T-cell (primary cell): Measurements from ENCODE around the gene PDE7B. TPM values are rescaled to one million over a fixed set of nuclear protein-coding genes. Genes with fewer than 3 reads are reported as not detected.

Experiments used
- ATAC-seq, 4 experiments: fragments of 200-7000 bp in 3 of 4; fragments of 150-1000 bp in 1 of 4; cut with Tn5 transposase; replicated peaks in 1 of 4; 1 replicate in 3 of 4; 2 replicates in 1 of 4; pipeline ENCODE4 v1.10.0; 2021; ENCODE audit warnings: moderate library complexity in 3 of 4, mild to moderate bottlenecking in 2 of 4, moderate number of reproducible peaks in 1 of 4
- CTCF ChIA-PET, 2 donors: fragments of 300-600 bp; sonication (Branson Sonifier 250); formaldehyde crosslinking; loops; one replicate each; lab custom pipeline; 2022; ENCODE audit warnings: antibody characterized with exemption in 2 of 2; lab: Charles Lee
- POLR2A ChIA-PET, 2 donors: fragments of 300-600 bp; sonication (Branson Sonifier 250); formaldehyde crosslinking; loops; one replicate each; lab custom pipeline; 2022; ENCODE audit warnings: antibody characterized with exemption in 2 of 2; lab: Charles Lee
- DNase-seq, 35 experiments: peaks; one replicate each; pipeline versions ENCODE4 v3.0.0 to v3.0.0-alpha.2; 2013 to 2023
- H3K27ac ChIP-seq: one replicate; pipeline ENCODE4 v1.5.1; 2013; ENCODE audit warnings: low read length
- H3K27me3 ChIP-seq, 2 experiments: replicated peaks in 1 of 2; 1 replicate in 1 of 2; 2 replicates in 1 of 2; pipeline versions ENCODE4 v1.6.1 to v1.7.0; 2013; ENCODE audit warnings: low read length in 1 of 2, mixed read lengths in 1 of 2; ENCODE audit not compliant: control insufficient read depth in 2 of 2, insufficient read depth in 2 of 2; ENCODE audit errors: extremely low read depth in 1 of 2
- H3K36me3 ChIP-seq, 2 donors: 1 replicate in 1 of 2; 2 replicates in 1 of 2; pipeline versions ENCODE4 v1.6.1 to v1.7.0; 2013; ENCODE audit warnings: low read length in 1 of 2; ENCODE audit not compliant: control insufficient read depth in 2 of 2, insufficient read depth in 1 of 2; ENCODE audit errors: extremely low read depth in 1 of 2
- H3K4me1 ChIP-seq, 2 experiments: 1 replicate in 1 of 2; 2 replicates in 1 of 2; pipeline versions ENCODE4 v1.6.1 to v1.7.0; 2013; ENCODE audit warnings: low read length in 2 of 2, mixed read lengths in 1 of 2; ENCODE audit not compliant: insufficient read depth in 2 of 2, control insufficient read depth in 1 of 2; ENCODE audit errors: extremely low read depth in 1 of 2
- H3K4me3 ChIP-seq, 2 donors: 1 replicate in 1 of 2; 2 replicates in 1 of 2; pipeline versions ENCODE4 v1.5.1 to v1.7.0; 2013; ENCODE audit warnings: mild to moderate bottlenecking in 2 of 2, low read length in 1 of 2, moderate library complexity in 1 of 2; ENCODE audit not compliant: control insufficient read depth in 1 of 2; ENCODE audit errors: extremely low read depth in 1 of 2
- H3K9me3 ChIP-seq: 2 replicates; pipeline ENCODE4 v1.7.0; 2013
- H3K27ac Mint-ChIP-seq, 2 donors: one replicate each; pipeline ENCODE4 v1.8.0; 2020 to 2021; ENCODE audit warnings: mild to moderate bottlenecking in 2 of 2, mixed read lengths in 2 of 2
- H3K27me3 Mint-ChIP-seq, 2 donors: one replicate each; pipeline ENCODE4 v1.8.0; 2021 to 2022; ENCODE audit warnings: mixed read lengths in 2 of 2
- H3K36me3 Mint-ChIP-seq: one replicate; pipeline ENCODE4 v1.8.0; 2021; ENCODE audit warnings: mixed read lengths
- H3K4me1 Mint-ChIP-seq, 3 donors: one replicate each; pipeline ENCODE4 v1.8.0; 2020 to 2022; ENCODE audit warnings: mixed read lengths in 3 of 3, mild to moderate bottlenecking in 1 of 3
- H3K4me3 Mint-ChIP-seq, 3 donors: one replicate each; pipeline ENCODE4 v1.8.0; 2020 to 2022; ENCODE audit warnings: mild to moderate bottlenecking in 3 of 3, mixed read lengths in 3 of 3, moderate library complexity in 3 of 3
- H3K9me3 Mint-ChIP-seq, 3 donors: one replicate each; pipeline ENCODE4 v1.8.0; 2020 to 2022; ENCODE audit warnings: mixed read lengths in 3 of 3
- WGBS: methylation state at CpG from one replicate; pipeline ENCODE4 v1.1.5; 2013; ENCODE audit warnings: missing lambda C conversion rate; ENCODE audit not compliant: insufficient coverage; 5-methylcytosine and 5-hydroxymethylcytosine counted together
- total RNA-seq, 35 experiments: library from RNA in 6 of 35; stranded (reverse) in 6 of 35; fragments of 120-200 nt in 1 of 35; gene quantifications; one replicate each; pipeline versions ENCODE4 v1.2.1 to v1.2.4 and lab custom pipeline; 2013 to 2026

Gene PDE7B
- total RNA-seq, 5 donors from 2014 or later (not counting 1 experiment from before 2014, with no cell fraction given) = 0.35 to 1.5 (median 0.69) TPM

DNA sequence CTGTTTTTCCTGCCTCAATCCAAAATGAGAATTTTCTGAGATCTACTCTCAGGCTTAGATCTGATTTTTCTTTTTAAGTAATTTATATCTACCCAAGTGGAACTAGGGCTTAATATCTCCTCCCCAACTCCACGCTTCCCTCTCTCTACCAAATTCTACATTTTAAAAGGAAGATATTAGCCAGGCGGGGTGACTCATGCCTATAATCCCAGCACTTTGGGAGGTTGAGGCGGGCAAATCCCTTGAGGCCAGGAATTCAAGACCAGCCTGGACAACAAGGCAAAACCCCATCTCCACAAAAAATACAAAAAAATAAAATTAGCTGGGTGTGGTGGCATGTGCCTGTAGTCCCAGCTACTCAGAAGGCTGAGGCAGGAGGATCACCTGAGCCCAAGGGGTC is 337.6 kb downstream of the PDE7B start:
- POLR2A ChIA-PET = no interaction called here
- DNase-seq (no peak), ATAC-seq (no peak)
- Mint-ChIP-seq H3K4me1 (no peaks in the 10 kb centered on the region), H3K36me3 (no peaks in the 10 kb centered on the region), H3K27ac (no peak overlapping the region), H3K4me3 (no peak overlapping the region), H3K27me3 (peaks cover 0 to 6% of the 10 kb centered on the region in 2 donors), H3K9me3 (no peaks in the 10 kb centered on the region)
- CTCF ChIA-PET = no interaction called here
- H3K4me1 ChIP-seq = no peaks in the 10 kb centered on the region
- H3K9me3 ChIP-seq = no peaks in the 10 kb centered on the region
- H3K4me3 ChIP-seq = no peak overlapping the region
- H3K36me3 ChIP-seq = peaks cover 0 to 8% of the 10 kb centered on the region in 2 donors
- no peak overlapping the region for H3K27ac ChIP-seq
- peaks cover 0 to 9% of the 10 kb centered on the region in 2 experiments for H3K27me3 ChIP-seq
- WGBS = 86% methylated on average over 1 of the region's 3 CpGs

DNA sequence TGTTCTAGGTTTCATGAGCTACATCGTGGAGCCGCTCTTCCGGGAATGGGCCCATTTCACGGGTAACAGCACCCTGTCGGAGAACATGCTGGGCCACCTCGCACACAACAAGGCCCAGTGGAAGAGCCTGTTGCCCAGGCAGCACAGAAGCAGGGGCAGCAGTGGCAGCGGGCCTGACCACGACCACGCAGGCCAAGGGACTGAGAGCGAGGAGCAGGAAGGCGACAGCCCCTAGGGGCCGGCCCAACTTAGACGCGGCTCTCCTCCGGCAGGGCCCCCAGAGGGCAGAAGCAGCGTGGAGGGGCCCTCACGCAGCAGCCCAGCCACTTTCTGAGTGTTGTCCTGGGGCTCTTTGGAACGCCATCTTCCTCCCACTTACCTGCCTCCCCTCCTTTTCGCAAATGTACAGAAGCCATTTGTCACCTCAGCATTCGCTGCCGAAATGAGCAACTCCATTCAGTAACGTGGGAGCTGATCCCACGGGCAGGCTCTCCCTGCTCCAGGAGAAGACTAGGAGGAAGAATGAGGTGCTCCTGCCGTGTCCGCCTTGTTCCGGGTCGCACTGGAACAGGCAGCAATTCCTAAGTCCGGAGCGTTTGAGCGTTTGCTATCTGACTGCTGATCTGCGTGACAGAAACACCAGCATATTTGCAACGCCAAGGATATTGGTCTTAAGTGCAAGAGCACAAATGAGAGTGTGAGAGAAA is 340.3 kb downstream of the PDE7B start:
- H3K9me3 Mint-ChIP-seq = no peaks in the 10 kb centered on the region
- DNase-seq (no peak), ATAC-seq (no peak)
- Histone ChIP-seq H3K27ac (no peak overlapping the region), H3K4me3 (no peak overlapping the region), H3K36me3 (peaks cover 0 to 8% of the 10 kb centered on the region in 2 donors), H3K4me1 (no peaks in the 10 kb centered on the region), H3K9me3 (no peaks in the 10 kb centered on the region), H3K27me3 (peaks cover 0 to 13% of the 10 kb centered on the region in 2 experiments)
- ChIA-PET CTCF (no interaction called here), POLR2A (no interaction called here)
- peaks cover 0 to 6% of the 10 kb centered on the region in 2 donors for H3K27me3 Mint-ChIP-seq
- WGBS = 92% methylated on average over 23 of the region's 32 CpGs
- H3K27ac Mint-ChIP-seq = no peak overlapping the region
- no peaks in the 10 kb centered on the region for H3K36me3 Mint-ChIP-seq
- no peaks in the 10 kb centered on the region for H3K4me1 Mint-ChIP-seq
- H3K4me3 Mint-ChIP-seq = no peak overlapping the region

DNA sequence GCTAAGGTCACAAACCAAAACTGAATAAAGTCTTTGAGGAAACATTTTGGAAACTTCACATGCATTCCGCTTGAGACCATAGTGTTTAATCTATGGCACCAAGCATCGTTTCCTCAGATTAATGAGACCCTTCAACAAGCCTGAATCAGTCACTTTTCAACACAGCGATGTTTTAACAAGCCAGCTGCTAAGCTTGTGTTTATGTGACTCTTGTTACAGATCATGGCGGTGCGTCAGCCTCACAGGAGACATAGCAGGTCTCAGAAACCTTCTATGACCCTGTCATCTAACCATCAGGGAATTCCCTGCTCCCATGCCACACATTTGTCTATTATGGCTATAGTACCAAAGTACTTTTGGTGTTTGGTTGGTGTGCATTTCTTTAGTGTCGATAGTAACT is 341.4 kb downstream of the PDE7B start:
- Mint-ChIP-seq H3K9me3 (no peaks in the 10 kb centered on the region), H3K36me3 (no peaks in the 10 kb centered on the region), H3K27ac (no peak overlapping the region), H3K4me3 (no peak overlapping the region), H3K4me1 (no peaks in the 10 kb centered on the region), H3K27me3 (peaks cover 0 to 6% of the 10 kb centered on the region in 2 donors)
- Histone ChIP-seq H3K27ac (no peak overlapping the region), H3K9me3 (no peaks in the 10 kb centered on the region), H3K4me3 (no peak overlapping the region), H3K27me3 (peaks cover 0 to 16% of the 10 kb centered on the region in 2 experiments), H3K36me3 (peaks cover 0 to 8% of the 10 kb centered on the region in 2 donors), H3K4me1 (no peaks in the 10 kb centered on the region)
- POLR2A ChIA-PET = no interaction called here
- DNase-seq (no peak), ATAC-seq (no peak)
- CTCF ChIA-PET = no interaction called here
- 75% methylated on average over 3 of the region's 6 CpGs for WGBS

DNA sequence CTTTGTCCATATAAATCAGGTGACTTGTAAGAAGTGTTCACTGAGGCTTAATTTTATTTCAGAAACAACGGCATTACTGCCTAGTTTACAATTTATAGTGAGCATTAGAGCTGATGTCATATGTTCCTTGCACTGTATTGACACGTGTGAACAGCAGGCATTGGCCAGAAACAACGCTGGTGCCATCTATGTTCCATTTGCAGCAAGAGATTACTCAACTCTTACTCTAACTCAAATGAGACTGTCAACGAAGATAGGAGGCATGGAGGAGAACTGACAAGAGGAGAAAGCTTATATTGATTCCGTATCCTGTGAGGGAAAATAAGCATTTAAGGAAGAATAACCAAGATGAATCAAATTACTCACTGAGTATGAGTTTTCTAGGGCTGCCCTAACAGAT is 350.2 kb downstream of the PDE7B start:
- Mint-ChIP-seq H3K4me3 (no peak overlapping the region), H3K27me3 (peaks cover 0 to 2% of the 10 kb centered on the region in 2 donors), H3K27ac (no peak overlapping the region), H3K36me3 (no peaks in the 10 kb centered on the region), H3K9me3 (no peaks in the 10 kb centered on the region), H3K4me1 (no peaks in the 10 kb centered on the region)
- WGBS = 80% methylated on average over 1 of the region's 5 CpGs
- no peak for DNase-seq
- Histone ChIP-seq H3K4me3 (no peak overlapping the region), H3K4me1 (no peaks in the 10 kb centered on the region), H3K36me3 (no peaks in the 10 kb centered on the region), H3K27me3 (peaks cover 2 to 8% of the 10 kb centered on the region in 2 experiments), H3K9me3 (no peaks in the 10 kb centered on the region), H3K27ac (no peak overlapping the region)
- POLR2A ChIA-PET = no interaction called here
- ATAC-seq = no peak
- CTCF ChIA-PET = no interaction called here

DNA sequence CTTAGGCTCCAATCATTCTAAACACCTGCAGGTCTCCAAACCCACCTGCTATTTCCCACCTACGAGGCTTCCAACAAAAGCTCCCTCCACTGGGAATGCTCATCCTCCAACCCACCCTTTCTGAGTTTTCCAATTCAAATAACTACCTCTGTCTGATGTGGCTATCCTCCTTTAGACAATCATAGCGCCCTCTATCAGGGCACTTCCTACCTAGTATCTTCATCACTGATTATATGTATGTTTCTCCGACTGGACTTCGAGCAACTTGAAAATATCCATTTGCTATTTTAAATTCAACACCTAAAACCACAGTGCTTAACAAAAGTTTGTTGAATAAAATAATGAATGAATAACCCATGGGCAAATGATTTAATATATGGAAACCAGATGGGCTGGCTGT is 357.3 kb downstream of the PDE7B start:
- Histone ChIP-seq H3K4me3 (no peak overlapping the region), H3K27me3 (peaks cover 0 to 2% of the 10 kb centered on the region in 2 experiments), H3K36me3 (no peaks in the 10 kb centered on the region), H3K4me1 (no peaks in the 10 kb centered on the region), H3K27ac (no peak overlapping the region), H3K9me3 (no peaks in the 10 kb centered on the region)
- no peak overlapping the region for H3K27ac Mint-ChIP-seq
- H3K27me3 Mint-ChIP-seq = peaks cover 0 to 1% of the 10 kb centered on the region in 2 donors
- H3K36me3 Mint-ChIP-seq = no peaks in the 10 kb centered on the region
- no peak overlapping the region for H3K4me3 Mint-ChIP-seq
- POLR2A ChIA-PET = no interaction called here
- no peak for DNase-seq
- CTCF ChIA-PET = no interaction called here
- H3K4me1 Mint-ChIP-seq = no peaks in the 10 kb centered on the region
- 94% methylated on average over 2 of the region's 4 CpGs for WGBS
- no peaks in the 10 kb centered on the region for H3K9me3 Mint-ChIP-seq
- no peak for ATAC-seq

DNA sequence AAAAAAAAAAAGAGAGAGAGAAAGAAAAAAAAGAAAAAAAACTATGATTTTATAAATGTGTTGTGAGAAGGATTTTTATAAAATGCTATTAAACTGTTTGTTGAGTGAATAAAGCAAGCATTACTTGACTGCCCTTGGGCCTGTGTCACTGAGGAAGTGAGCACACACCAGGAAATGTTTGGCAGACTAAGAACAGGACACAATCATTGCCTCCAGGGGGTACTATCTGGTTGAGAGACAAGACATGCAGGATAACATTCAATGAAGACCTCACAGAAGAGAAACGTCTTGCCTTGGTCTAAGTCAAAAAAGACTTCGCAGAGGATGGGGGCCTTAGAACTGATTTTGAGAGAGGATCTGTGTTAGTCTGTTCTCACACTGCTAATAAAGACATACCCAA is 358.0 kb downstream of the PDE7B start:
- ATAC-seq = no peak
- peaks cover 0 to 1% of the 10 kb centered on the region in 2 donors for H3K27me3 Mint-ChIP-seq
- H3K36me3 Mint-ChIP-seq = no peaks in the 10 kb centered on the region
- Histone ChIP-seq H3K27me3 (peaks cover 0 to 2% of the 10 kb centered on the region in 2 experiments), H3K36me3 (no peaks in the 10 kb centered on the region), H3K9me3 (no peaks in the 10 kb centered on the region), H3K4me3 (no peak overlapping the region), H3K27ac (no peak overlapping the region), H3K4me1 (no peaks in the 10 kb centered on the region)
- POLR2A ChIA-PET = no interaction called here
- WGBS = no CpG with 5 or more reads among the region's 2 CpGs
- no peaks in the 10 kb centered on the region for H3K4me1 Mint-ChIP-seq
- DNase-seq = no peak
- H3K4me3 Mint-ChIP-seq = no peak overlapping the region
- no peaks in the 10 kb centered on the region for H3K9me3 Mint-ChIP-seq
- CTCF ChIA-PET = no interaction called here
- no peak overlapping the region for H3K27ac Mint-ChIP-seq
